K562 (cell line): ENCODE measurements around the gene CREB3L1. TPM values are rescaled to one million over a fixed set of nuclear protein-coding genes. Genes with fewer than 3 reads are reported as not detected.

Experiments
- CBX5 ChIP-seq: IDR thresholded peaks from 2 replicates; pipeline ENCODE4 v1.6.1; 2014; ENCODE audit warnings: low read depth, borderline replicate concordance
- CHCHD3 ChIP-seq: fragments of 250-450 bp; sonication (Bioruptor Pico); IDR thresholded peaks from 2 replicates; pipeline ENCODE4 v2.1.2; 2022; ENCODE audit warnings: mild to moderate bottlenecking
- ERF ChIP-seq: fragments of 450-650 bp; formaldehyde crosslinking; IDR thresholded peaks from 2 replicates; pipeline ENCODE4 v1.4.0; 2020; ENCODE audit warnings: mild to moderate bottlenecking, mixed read lengths
- HMGN3 ChIP-seq: IDR thresholded peaks from 2 replicates; pipeline ENCODE4 v1.6.1; 2011; ENCODE audit warnings: borderline replicate concordance, low read depth, mild to moderate bottlenecking, mixed read lengths, low read length; ENCODE audit not compliant: insufficient read length; ENCODE audit errors: extremely low read depth
- KLF13 ChIP-seq: fragments of 450-650 bp; IDR thresholded peaks from 2 replicates; pipeline ENCODE4 v1.6.1; 2016; ENCODE audit warnings: missing genetic modification characterization, low read depth, mild to moderate bottlenecking, missing compliant biosample characterization, moderate library complexity, borderline replicate concordance
- POLR2G ChIP-seq: fragments of 200-400 bp; formaldehyde crosslinking; IDR thresholded peaks from 2 replicates; pipeline ENCODE4 v1.6.1; 2017; ENCODE audit warnings: low read depth, mild to moderate bottlenecking, antibody characterized with exemption, low read length, moderate library complexity
- REST ChIP-seq, 2 experiments: fragments of 450-650 bp; formaldehyde crosslinking in 1 of 2; IDR thresholded peaks; 2 replicates each; pipeline versions ENCODE4 v1.4.0 to v1.6.1; 2014 to 2020; ENCODE audit warnings: mild to moderate bottlenecking in 2 of 2, borderline replicate concordance in 1 of 2, low read depth in 1 of 2
- TEAD1 ChIP-seq, 2 experiments: fragments of 450-650 bp in 1 of 2; sonication (generic) in 1 of 2; formaldehyde crosslinking; IDR thresholded peaks; 2 replicates each; pipeline versions ENCODE4 v1.4.0 to v1.8.0; 2020 to 2022; ENCODE audit warnings: mild to moderate bottlenecking in 2 of 2, missing genetic modification reagents in 1 of 2
- TEAD2 ChIP-seq: fragments of 450-650 bp; IDR thresholded peaks from 2 replicates; pipeline ENCODE4 v1.6.1; 2016; ENCODE audit warnings: missing genetic modification characterization, control low read depth, missing compliant biosample characterization
- YBX1 ChIP-seq: fragments of 450-650 bp; IDR thresholded peaks from 2 replicates; pipeline ENCODE4 v1.7.1; 2016; ENCODE audit warnings: mild to moderate bottlenecking
- polyA plus RNA-seq, 8 experiments: library from polyadenylated mRNA; depleted of rRNA in 4 of 8; stranded (reverse) in 5 of 8; unstranded in 3 of 8; fragments of >200 nt; fragmentation: Nextera tagmentation in 2 of 8; fragmentation: Illumina TruSeq in 1 of 8; extraction: Ambion mirVana in 2 of 8; extraction: Trizol in 1 of 8; gene quantifications; 2 replicates each; pipeline versions ENCODE4 v1.2.1 to v1.2.3, GENCODE V29; 2011 to 2014; ENCODE audit warnings: inconsistent platforms in 1 of 8, missing spikeins in 1 of 8
- total RNA-seq, 7 experiments: library from RNA; depleted of rRNA in 6 of 7; stranded (reverse); fragments of >200 nt in 6 of 7; fragmentation: Illumina TruSeq in 2 of 7; extraction: Trizol in 2 of 7; gene quantifications; 2 replicates each; pipeline versions ENCODE4 v1.2.1 to v1.2.3, GENCODE V29; 2011 to 2021; ENCODE audit warnings: low replicate concordance in 1 of 7
- TF ChIP-seq, protein P1 (sequence below), 2 experiments: IDR thresholded peaks; 2 replicates each; pipeline ENCODE4 v1.6.1; 2012; ENCODE audit warnings: improper control_type of control experiment in 2 of 2, low read depth in 2 of 2, low read length in 2 of 2, borderline replicate concordance in 1 of 2
- TF ChIP-seq, protein P2 (sequence below): fragments of 250-450 bp; sonication (Bioruptor Pico); IDR thresholded peaks from 2 replicates; pipeline ENCODE4 v1.8.0; 2022; ENCODE audit warnings: inconsistent platforms, mild to moderate bottlenecking, moderate library complexity, borderline replicate concordance
- TF ChIP-seq, protein P3 (sequence below): sonication (generic); formaldehyde crosslinking; IDR thresholded peaks from 2 replicates; pipeline ENCODE4 v1.8.0; 2022; ENCODE audit warnings: mild to moderate bottlenecking, missing genetic modification reagents

The CREB3L1 gene
- total and polyA plus RNA-seq, 9 of the 15 experiments (the other 6 are each of a cell fraction or from before 2014, with no cell fraction given): 1.2 to 27.6 (median 3.7) TPM

DNA sequence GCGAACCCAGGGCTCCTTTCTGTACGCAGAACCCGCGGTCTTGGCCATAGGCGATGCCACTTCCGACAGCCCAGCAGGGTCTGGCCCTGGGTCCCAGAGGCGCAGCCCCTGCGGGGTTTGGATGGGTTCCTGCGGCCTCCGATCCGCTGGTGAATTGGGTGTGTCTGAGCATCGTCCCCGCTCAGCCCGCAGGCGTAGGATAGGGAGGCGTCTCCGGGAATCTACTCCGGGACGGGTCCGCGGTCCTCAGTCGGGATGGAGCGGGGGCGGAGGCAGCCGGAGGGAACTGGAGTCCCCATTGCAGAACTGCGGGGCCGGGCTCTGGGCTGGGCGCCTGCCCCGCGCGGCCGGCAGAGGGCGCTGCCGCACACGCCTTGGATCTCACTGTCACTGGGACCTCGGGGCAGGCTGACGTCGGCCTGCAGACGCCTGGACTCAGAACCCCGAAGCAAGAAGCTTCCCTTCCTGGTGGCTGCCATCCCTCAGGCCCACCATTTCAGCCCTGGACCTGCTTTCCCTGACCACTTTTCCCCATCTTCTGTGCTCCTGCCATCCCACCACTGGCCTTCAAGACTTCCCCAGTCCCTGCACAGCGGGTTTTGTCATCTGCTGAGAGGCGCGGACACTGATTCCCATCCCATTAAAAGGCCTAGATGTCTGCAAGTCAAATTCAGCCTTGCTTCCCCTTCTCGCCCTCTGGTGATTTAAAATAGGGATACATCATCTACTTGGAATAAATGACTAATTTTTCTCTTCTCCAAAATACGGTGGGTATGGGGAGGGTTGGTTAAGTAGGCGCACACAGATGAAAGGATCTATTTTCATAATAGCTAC is 38.3 kb upstream of the CREB3L1 start (continued):
- peak; percentile 86 for TF ChIP-seq POLR2G
- TF ChIP-seq HMGN3: peak; percentile 92
- TF ChIP-seq ERF: no peak
- no peak for TF ChIP-seq TEAD2 (tag)
- TF ChIP-seq KLF13 (tag): no peak
- TF ChIP-seq YBX1: no peak
- peak; percentile 97 for TF ChIP-seq REST (IDR thresholded peaks at IDR 0.05; ENCODE audit: borderline replicate concordance)
- peak; percentile 71; the same call in 1 of the 2 replicates for TF ChIP-seq REST (CRISPR knock-in tag; IDR thresholded peaks at IDR 0.05; ENCODE audit: low read depth)
- TF ChIP-seq TEAD1 (CRISPR knock-in tag; IDR thresholded peaks at IDR 0.05): peak in 1 of 2 experiments; percentile 69; a peak in 2 of 4 replicates
- TF ChIP-seq CBX5: no peak
- TF ChIP-seq, protein P1, sequence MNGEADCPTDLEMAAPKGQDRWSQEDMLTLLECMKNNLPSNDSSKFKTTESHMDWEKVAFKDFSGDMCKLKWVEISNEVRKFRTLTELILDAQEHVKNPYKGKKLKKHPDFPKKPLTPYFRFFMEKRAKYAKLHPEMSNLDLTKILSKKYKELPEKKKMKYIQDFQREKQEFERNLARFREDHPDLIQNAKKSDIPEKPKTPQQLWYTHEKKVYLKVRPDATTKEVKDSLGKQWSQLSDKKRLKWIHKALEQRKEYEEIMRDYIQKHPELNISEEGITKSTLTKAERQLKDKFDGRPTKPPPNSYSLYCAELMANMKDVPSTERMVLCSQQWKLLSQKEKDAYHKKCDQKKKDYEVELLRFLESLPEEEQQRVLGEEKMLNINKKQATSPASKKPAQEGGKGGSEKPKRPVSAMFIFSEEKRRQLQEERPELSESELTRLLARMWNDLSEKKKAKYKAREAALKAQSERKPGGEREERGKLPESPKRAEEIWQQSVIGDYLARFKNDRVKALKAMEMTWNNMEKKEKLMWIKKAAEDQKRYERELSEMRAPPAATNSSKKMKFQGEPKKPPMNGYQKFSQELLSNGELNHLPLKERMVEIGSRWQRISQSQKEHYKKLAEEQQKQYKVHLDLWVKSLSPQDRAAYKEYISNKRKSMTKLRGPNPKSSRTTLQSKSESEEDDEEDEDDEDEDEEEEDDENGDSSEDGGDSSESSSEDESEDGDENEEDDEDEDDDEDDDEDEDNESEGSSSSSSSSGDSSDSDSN (IDR thresholded peaks at IDR 0.05; ENCODE audit: borderline replicate concordance in 1 of 2, low read depth in 2 of 2, low read length in 2 of 2): peak in 1 of 2 experiments; percentile 84; a peak in 2 of 4 replicates
- no peak for TF ChIP-seq CHCHD3
- TF ChIP-seq, protein P2, sequence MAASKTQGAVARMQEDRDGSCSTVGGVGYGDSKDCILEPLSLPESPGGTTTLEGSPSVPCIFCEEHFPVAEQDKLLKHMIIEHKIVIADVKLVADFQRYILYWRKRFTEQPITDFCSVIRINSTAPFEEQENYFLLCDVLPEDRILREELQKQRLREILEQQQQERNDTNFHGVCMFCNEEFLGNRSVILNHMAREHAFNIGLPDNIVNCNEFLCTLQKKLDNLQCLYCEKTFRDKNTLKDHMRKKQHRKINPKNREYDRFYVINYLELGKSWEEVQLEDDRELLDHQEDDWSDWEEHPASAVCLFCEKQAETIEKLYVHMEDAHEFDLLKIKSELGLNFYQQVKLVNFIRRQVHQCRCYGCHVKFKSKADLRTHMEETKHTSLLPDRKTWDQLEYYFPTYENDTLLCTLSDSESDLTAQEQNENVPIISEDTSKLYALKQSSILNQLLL (CRISPR knock-in tag): no peak
- TF ChIP-seq, protein P3, sequence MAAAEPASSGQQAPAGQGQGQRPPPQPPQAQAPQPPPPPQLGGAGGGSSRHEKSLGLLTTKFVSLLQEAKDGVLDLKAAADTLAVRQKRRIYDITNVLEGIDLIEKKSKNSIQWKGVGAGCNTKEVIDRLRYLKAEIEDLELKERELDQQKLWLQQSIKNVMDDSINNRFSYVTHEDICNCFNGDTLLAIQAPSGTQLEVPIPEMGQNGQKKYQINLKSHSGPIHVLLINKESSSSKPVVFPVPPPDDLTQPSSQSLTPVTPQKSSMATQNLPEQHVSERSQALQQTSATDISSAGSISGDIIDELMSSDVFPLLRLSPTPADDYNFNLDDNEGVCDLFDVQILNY: no peak
